OCI-LY3 (cell line): ENCODE measurements around the gene TDP1.

Experiments used
- EZH2phosphoT487 ChIP-seq: fragments of 200-600 bp; shearing (Covaris generic); IDR thresholded peaks from 2 replicates; pipeline ENCODE4 v1.6.1; 2018; ENCODE audit warnings: antibody characterized with exemption, mixed run types, low read depth
- TF ChIP-seq, protein P1 (sequence below): fragments of 200-600, 300-600 bp; sonication (generic); IDR thresholded peaks from 2 replicates; pipeline ENCODE4 v1.5.1; 2014; ENCODE audit warnings: antibody characterized with exemption, low read length, low read depth

DNA sequence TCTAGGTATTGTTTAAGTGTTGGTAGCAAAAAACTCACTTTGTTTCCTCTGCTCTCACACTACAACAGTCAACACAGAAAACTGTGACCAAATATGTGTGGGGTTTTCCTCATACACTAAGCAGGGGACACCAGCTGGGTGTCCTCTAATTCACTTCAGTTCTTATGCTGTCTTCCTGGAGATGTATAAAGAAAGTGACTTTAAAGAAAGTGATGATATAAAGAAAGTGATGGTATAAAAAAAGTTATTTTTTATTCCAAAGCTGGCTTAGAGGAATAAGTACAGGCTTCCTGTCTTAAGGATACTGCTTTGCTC, 31.4 kb downstream of the TDP1 start:
- TF ChIP-seq, protein P1, sequence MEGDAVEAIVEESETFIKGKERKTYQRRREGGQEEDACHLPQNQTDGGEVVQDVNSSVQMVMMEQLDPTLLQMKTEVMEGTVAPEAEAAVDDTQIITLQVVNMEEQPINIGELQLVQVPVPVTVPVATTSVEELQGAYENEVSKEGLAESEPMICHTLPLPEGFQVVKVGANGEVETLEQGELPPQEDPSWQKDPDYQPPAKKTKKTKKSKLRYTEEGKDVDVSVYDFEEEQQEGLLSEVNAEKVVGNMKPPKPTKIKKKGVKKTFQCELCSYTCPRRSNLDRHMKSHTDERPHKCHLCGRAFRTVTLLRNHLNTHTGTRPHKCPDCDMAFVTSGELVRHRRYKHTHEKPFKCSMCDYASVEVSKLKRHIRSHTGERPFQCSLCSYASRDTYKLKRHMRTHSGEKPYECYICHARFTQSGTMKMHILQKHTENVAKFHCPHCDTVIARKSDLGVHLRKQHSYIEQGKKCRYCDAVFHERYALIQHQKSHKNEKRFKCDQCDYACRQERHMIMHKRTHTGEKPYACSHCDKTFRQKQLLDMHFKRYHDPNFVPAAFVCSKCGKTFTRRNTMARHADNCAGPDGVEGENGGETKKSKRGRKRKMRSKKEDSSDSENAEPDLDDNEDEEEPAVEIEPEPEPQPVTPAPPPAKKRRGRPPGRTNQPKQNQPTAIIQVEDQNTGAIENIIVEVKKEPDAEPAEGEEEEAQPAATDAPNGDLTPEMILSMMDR, result no peak
- TF ChIP-seq EZH2phosphoT487, result no peak
